ENCODE results near the gene ABL2.
"Not testable (repeated sequence)": the region's sequence is repeated elsewhere in the genome, so short reads cannot be mapped to it uniquely, and the experiment has no call there.

ABL2 gene

DNA sequence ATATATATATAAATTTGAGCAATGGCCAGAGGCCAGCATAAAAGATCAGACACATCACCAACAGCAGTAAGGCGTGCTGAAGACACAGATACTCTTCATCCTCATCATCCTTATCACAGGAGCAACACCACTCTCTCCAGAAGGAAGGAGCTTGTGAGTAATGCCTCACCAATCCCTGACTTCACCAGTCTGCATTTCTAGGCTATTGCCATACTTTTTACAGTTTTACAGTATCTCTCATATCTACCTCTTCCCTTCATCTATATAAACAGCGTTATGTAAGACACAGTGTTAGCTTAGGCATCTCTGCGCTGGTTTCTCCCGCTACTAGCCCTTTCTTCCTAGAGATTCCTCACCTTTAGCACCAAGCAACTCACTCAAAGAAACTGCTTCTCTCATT lies 2.4 kb upstream of the ABL2 start:
- H3K4me3 ChIP-seq (ENCODE audit: low read depth, low read length) = no peak overlapping the region
- TF ChIP-seq, protein P1, sequence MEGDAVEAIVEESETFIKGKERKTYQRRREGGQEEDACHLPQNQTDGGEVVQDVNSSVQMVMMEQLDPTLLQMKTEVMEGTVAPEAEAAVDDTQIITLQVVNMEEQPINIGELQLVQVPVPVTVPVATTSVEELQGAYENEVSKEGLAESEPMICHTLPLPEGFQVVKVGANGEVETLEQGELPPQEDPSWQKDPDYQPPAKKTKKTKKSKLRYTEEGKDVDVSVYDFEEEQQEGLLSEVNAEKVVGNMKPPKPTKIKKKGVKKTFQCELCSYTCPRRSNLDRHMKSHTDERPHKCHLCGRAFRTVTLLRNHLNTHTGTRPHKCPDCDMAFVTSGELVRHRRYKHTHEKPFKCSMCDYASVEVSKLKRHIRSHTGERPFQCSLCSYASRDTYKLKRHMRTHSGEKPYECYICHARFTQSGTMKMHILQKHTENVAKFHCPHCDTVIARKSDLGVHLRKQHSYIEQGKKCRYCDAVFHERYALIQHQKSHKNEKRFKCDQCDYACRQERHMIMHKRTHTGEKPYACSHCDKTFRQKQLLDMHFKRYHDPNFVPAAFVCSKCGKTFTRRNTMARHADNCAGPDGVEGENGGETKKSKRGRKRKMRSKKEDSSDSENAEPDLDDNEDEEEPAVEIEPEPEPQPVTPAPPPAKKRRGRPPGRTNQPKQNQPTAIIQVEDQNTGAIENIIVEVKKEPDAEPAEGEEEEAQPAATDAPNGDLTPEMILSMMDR (IDR thresholded peaks at IDR 0.05; ENCODE audit: low read depth, low read length) = no peak

DNA sequence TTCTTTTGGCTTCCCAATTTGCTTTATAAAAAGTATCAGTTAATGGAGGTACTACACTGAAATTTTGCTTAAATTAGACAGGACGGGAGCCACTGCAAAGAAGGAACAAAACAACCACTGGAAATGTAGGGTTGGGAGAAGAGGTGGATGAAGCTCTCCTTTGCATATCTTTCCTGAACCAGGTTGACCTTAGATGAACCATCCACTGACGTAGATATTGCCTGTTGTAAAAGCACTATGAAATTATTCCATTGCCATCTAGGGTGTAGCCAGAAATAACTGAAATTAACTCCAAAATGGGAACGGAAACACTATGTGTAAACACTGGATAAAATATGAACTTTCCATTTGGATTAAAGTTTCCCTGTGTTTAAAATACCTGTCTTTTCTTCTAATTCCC lies 1.2 kb upstream of the ABL2 start:
- TF ChIP-seq, protein P1 (IDR thresholded peaks at IDR 0.05; ENCODE audit: low read depth, low read length) = no peak
- H3K4me3 ChIP-seq (ENCODE audit: low read depth, low read length) = no peak overlapping the region

DNA sequence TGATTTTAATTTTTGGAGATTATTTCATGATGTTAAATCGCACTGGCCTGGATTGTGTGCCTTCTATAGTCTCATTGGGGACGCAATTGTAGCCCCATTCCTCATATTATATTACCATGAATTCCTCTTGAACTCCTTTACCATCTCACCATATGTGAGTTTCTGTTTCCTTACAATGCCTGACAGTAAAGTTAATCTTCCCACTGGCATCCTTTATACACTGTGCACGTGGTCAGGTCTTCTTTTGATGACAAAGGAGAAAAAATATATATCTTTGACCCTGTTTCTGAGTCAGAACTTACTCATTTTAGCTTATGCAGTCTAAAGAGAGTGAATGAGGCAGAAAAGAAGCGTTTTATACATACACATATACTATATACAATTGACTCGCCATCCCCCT lies 774 bp upstream of the ABL2 start:
- H3K4me3 ChIP-seq (ENCODE audit: low read depth, low read length) = peak overlapping the region; percentile 85
- TF ChIP-seq, protein P1 (IDR thresholded peaks at IDR 0.05; ENCODE audit: low read depth, low read length) = no peak

DNA sequence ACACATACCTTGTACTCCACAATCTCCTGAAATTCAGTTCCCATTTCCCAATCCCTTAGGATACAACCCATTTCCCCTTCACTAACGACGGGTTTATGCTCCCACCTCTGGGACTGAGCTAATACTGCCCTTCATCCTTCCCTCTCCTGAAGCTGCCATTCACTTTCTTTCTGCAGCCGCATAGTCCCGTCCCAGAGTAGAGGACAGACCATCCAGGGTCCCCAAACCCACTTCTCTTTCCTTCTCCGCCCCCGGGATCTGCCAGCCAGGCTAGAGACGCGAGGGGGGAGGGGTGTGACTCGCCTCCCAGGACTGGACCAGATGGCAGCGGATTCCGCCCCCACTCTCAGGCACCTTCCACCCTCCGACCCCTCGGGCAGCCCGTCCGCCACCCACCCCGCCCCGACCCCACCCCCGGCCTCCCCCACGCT lies 679 bp downstream of the ABL2 start:
- TF ChIP-seq, protein P1 (IDR thresholded peaks at IDR 0.05; ENCODE audit: low read depth, low read length) = no peak
- H3K4me3 ChIP-seq (ENCODE audit: low read depth, low read length) = peak overlapping the region; percentile 85

DNA sequence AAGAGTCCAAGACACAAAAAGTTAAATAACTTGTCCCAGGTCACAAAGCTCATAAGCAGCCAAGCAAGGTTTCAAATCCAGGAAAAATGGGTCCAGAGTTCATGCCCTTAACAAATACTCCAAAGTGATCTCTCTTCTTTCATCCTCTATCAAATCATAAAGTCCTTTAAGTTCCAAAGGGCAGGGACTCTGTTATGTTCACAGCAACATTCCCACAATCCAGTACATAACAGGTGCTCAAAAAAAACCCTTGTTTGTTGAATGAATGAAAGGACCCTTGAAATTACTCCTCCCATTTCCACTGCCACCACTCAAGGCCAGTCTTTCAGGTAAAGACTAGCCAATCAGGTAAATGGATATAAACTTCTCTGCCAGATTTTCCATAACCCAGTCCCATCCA lies 2.7 kb downstream of the ABL2 start:
- H3K4me3 ChIP-seq (ENCODE audit: low read depth, low read length) = no peak overlapping the region
- TF ChIP-seq, protein P1 (IDR thresholded peaks at IDR 0.05; ENCODE audit: low read depth, low read length) = no peak

DNA sequence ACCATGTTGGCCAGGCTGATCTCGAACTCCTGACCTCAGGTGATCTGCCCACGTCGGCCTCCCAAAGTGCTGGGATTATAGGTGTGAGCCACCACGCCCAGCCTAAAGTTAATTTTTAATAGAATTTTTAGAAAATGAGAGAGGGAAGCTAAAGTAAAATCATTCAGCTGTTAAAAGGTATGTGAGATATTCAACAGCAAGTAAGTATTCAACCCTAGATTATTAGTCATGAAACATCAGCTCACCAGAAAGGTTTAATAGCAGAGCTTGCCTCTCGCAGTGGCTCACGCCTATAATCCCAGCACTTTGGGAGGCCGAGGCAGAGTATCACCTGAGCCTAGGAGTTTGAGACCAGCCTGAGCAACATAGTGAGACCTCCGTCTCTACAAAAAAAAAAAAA lies 5.0 kb downstream of the ABL2 start:
- H3K4me3 ChIP-seq (ENCODE audit: low read depth, low read length) = not testable (repeated sequence)

DNA sequence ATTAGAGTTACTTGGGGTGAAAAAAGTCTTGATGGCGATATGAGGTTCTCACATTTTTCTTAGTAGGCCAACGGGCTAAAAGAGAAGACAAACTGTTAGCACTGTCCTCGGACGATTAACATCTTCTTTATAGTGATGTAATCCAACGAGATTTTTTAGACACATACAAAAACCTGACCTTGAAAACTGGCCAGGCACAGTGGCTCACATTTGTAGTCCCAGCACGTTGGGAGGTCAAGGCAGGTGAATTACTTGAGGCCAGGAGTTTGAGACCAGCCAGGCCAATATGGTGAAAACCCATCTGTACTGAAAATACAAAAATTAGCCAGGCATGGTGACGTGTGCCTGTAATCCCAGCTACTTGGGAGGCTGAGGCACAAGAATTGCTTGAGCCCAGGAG lies 8.4 kb downstream of the ABL2 start:
- not testable (repeated sequence) for H3K4me3 ChIP-seq (ENCODE audit: low read depth, low read length)

DNA sequence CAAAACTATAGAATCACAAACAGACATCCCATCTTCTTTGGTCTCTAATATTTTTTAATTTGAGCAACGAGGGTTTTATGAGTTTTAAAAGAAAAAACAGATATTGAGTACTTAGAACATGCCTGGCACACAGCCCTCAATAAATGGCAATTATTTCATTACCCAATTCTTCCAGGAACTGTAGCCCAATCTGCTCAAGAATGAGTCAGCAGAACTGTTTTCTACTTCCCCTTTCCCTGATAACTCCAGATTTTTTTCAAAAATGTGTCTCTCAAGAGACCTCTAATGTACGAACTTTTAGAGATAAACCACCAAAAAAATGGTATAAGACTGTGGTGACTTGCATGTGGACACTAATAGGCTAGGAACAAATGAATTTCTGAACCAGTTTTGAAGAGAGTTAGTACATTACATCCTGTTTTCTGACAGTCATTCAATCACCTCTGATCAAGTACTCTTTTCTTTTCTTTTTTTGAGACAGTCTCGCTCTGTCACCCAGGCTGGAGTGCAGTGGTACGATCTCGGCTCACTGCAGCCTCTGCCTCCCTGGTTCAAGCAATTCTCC lies 11.5 kb downstream of the ABL2 start:
- TF ChIP-seq, protein P1 (IDR thresholded peaks at IDR 0.05; ENCODE audit: low read depth, low read length) = no peak
- no peak overlapping the region for H3K4me3 ChIP-seq (ENCODE audit: low read depth, low read length)

DNA sequence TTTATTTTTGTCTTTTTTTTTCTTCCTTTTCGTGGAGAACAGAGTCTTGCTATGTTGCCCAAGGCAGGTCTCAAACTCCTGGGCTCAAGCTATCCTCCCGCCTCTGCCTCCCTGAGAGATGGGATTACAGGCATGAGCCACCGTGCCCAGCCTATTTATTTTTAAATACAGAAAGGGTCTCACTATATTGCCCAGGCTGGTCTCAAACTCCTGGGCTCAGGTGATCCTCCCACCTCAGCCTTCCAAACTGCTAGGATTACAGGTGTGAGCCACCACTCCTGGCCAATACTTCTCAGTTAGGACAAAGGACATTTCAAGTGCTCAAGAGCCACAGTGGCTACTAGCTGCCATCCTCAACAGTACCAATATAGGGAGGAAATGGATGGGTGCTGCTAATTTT lies 16.2 kb downstream of the ABL2 start:
- not testable (repeated sequence) for H3K4me3 ChIP-seq (ENCODE audit: low read depth, low read length)
